ENCODE results near the gene TIMP2. TPM values are rescaled to one million over a fixed set of nuclear protein-coding genes. Genes with fewer than 3 reads are reported as not detected.
A peak's percentile ranks its signal among the peaks of the same experiment; 100 is the strongest.

Gene TIMP2
- total and polyA plus RNA-seq, 2 of the 13 experiments (the other 11 are each of a cell fraction or from before 2014, with no cell fraction given), result 3.8 to 8.5 TPM

GRCh38 chr17:78838574-78839005 is 86.6 kb downstream of the TIMP2 start (continued):
- no peak for TF ChIP-seq ZBTB40 (IDR thresholded peaks at IDR 0.05)
- no peak for TF ChIP-seq ZBTB40 (CRISPR knock-in tag; IDR thresholded peaks at IDR 0.05)
- TF ChIP-seq BCL6 (CRISPR knock-in tag; IDR thresholded peaks at IDR 0.05), result no peak
- TF ChIP-seq NCOA5 (CRISPR knock-in tag; IDR thresholded peaks at IDR 0.05), result no peak
- no peak for TF ChIP-seq ZNF468 (CRISPR knock-in tag; IDR thresholded peaks at IDR 0.05)
- no peak for TF ChIP-seq HMGA1 (CRISPR knock-in tag; conservative IDR thresholded peaks at IDR 0.05)
- no peak for TF ChIP-seq SNAPC5 (CRISPR knock-in tag; IDR thresholded peaks at IDR 0.05; ENCODE audit: borderline replicate concordance)
- peak; percentile 81 for TF ChIP-seq HOXA3 (CRISPR knock-in tag; IDR thresholded peaks at IDR 0.05)
- TF ChIP-seq KDM5A (IDR thresholded peaks at IDR 0.05; ENCODE audit: borderline replicate concordance, low read length), result no peak
- TF ChIP-seq ZNF335 (CRISPR knock-in tag; IDR thresholded peaks at IDR 0.05), result no peak
- no peak for TF ChIP-seq TP53 (CRISPR knock-in tag; conservative IDR thresholded peaks at IDR 0.05)
- TF ChIP-seq U2AF1 (optimal IDR thresholded peaks at IDR 0.05; ENCODE audit: low read depth, low read length), result no peak
- no peak for TF ChIP-seq PRDM15 (CRISPR knock-in tag; IDR thresholded peaks at IDR 0.05)
- no peak for TF ChIP-seq IKZF4 (CRISPR knock-in tag; IDR thresholded peaks at IDR 0.05; ENCODE audit: borderline replicate concordance, low read depth, not compliant biosample characterization)
- no peak for TF ChIP-seq ZNF589 (CRISPR knock-in tag; conservative IDR thresholded peaks at IDR 0.05)
- TF ChIP-seq ZNF10 (CRISPR knock-in tag; IDR thresholded peaks at IDR 0.05; ENCODE audit: borderline replicate concordance, low read depth), result no peak
- TF ChIP-seq NR2F2 (IDR thresholded peaks at IDR 0.05; ENCODE audit: borderline replicate concordance, low read depth), result no peak
- no peak for TF ChIP-seq PTBP1 (IDR thresholded peaks at IDR 0.05; ENCODE audit: low read depth, low read length, poor library complexity, severe bottlenecking)
- no peak for TF ChIP-seq FIP1L1 (IDR thresholded peaks at IDR 0.05; ENCODE audit: borderline replicate concordance, insufficient read depth, low read depth, low read length)
